Measurements from ENCODE around the gene SH3BP5.

SH3BP5 gene

GRCh38 chr3:15319575-15319974 lies 12.8 kb downstream of the SH3BP5 start:
- no peak for DNase-seq (ENCODE audit: low read depth)
- no peak overlapping the region for H3K4me3 ChIP-seq (ENCODE audit: control insufficient read depth, low read depth, low read length)

GRCh38 chr3:15319136-15319535 lies 13.2 kb downstream of the SH3BP5 start:
- H3K4me3 ChIP-seq (ENCODE audit: control insufficient read depth, low read depth, low read length): no peak overlapping the region
- TF ChIP-seq, protein P1, sequence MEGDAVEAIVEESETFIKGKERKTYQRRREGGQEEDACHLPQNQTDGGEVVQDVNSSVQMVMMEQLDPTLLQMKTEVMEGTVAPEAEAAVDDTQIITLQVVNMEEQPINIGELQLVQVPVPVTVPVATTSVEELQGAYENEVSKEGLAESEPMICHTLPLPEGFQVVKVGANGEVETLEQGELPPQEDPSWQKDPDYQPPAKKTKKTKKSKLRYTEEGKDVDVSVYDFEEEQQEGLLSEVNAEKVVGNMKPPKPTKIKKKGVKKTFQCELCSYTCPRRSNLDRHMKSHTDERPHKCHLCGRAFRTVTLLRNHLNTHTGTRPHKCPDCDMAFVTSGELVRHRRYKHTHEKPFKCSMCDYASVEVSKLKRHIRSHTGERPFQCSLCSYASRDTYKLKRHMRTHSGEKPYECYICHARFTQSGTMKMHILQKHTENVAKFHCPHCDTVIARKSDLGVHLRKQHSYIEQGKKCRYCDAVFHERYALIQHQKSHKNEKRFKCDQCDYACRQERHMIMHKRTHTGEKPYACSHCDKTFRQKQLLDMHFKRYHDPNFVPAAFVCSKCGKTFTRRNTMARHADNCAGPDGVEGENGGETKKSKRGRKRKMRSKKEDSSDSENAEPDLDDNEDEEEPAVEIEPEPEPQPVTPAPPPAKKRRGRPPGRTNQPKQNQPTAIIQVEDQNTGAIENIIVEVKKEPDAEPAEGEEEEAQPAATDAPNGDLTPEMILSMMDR (IDR thresholded peaks at IDR 0.05; ENCODE audit: control insufficient read depth, insufficient read depth, low read depth, low read length, missing control alignments): no peak
- no peak for DNase-seq (ENCODE audit: low read depth)

More at GRCh38 chr3:15319575-15319974, 12.8 kb downstream of the SH3BP5 start:
- TF ChIP-seq, protein P1 (IDR thresholded peaks at IDR 0.05; ENCODE audit: control insufficient read depth, insufficient read depth, low read depth, low read length, missing control alignments): no peak

GRCh38 chr3:15318661-15319060 lies 13.7 kb downstream of the SH3BP5 start:
- no peak overlapping the region for H3K4me3 ChIP-seq (ENCODE audit: control insufficient read depth, low read depth, low read length)
- no peak for DNase-seq (ENCODE audit: low read depth)
- TF ChIP-seq, protein P1 (IDR thresholded peaks at IDR 0.05; ENCODE audit: control insufficient read depth, insufficient read depth, low read depth, low read length, missing control alignments): no peak

- DNase-seq (ENCODE audit: low read depth): no peak
- TF ChIP-seq, protein P1 (IDR thresholded peaks at IDR 0.05; ENCODE audit: control insufficient read depth, insufficient read depth, low read depth, low read length, missing control alignments): no peak
- H3K4me3 ChIP-seq (ENCODE audit: control insufficient read depth, low read depth, low read length): no peak overlapping the region
Measured at GRCh38 chr3:15316998-15317435, 15.4 kb downstream of the SH3BP5 start.

DNA sequence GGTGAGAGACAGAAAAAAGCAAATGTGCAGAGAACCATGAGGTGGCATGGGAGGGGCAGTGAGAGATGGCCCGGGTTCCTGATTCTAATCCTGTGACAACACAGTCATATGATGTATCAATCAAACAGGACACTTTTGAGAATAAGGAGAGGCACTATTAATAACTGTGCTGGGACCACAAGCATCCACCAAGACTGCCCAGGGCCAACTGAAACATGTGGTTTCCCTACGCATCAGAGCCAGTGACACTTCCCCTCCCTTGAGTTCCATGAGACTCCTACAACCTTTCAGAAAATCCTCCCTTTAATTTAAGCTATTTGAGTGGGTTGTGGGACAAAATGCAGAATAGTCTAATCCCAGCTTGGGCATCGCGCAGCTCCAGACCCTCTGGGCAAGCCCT lies 17.4 kb downstream of the SH3BP5 start:
- TF ChIP-seq, protein P1 (IDR thresholded peaks at IDR 0.05; ENCODE audit: control insufficient read depth, insufficient read depth, low read depth, low read length, missing control alignments): no peak
- no peak overlapping the region for H3K4me3 ChIP-seq (ENCODE audit: control insufficient read depth, low read depth, low read length)
- no peak for DNase-seq (ENCODE audit: low read depth)

- H3K4me3 ChIP-seq (ENCODE audit: control insufficient read depth, low read depth, low read length): no peak overlapping the region
- TF ChIP-seq, protein P1 (IDR thresholded peaks at IDR 0.05; ENCODE audit: control insufficient read depth, insufficient read depth, low read depth, low read length, missing control alignments): no peak
- no peak for DNase-seq (ENCODE audit: low read depth)
Measured at GRCh38 chr3:15314276-15314675, 18.1 kb downstream of the SH3BP5 start.

GRCh38 chr3:15313461-15313860 lies 18.9 kb downstream of the SH3BP5 start:
- DNase-seq (ENCODE audit: low read depth): no peak
- TF ChIP-seq, protein P1 (IDR thresholded peaks at IDR 0.05; ENCODE audit: control insufficient read depth, insufficient read depth, low read depth, low read length, missing control alignments): no peak

More at GRCh38 chr3:15313461-15313860, 18.9 kb downstream of the SH3BP5 start:
- no peak overlapping the region for H3K4me3 ChIP-seq (ENCODE audit: control insufficient read depth, low read depth, low read length)
